ENCODE results near the gene C3orf49.
A peak's percentile ranks its signal among the peaks of the same experiment; 100 is the strongest.

Gene C3orf49

DNA sequence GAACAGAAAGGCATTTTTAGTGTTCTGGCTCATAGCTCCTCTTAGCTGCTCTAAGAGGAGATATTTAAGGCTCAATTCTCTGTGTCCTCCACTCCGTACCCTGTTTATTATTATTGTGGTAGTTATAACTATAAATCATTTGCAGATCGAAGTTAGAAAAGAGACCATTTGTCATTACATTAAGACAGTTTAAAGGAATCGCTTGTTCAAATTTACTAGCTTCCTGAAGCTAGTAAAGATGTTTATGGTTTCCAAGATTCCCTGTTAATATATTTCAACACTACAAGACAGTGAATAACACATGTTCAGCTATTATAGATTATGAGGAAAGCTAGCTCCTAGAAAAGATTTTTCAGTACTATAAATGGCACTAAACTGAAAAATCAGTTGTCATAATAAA lies 57.2 kb downstream of the C3orf49 start:
- no peak overlapping the region for H3K4me3 ChIP-seq
- no peak overlapping the region for H3K27ac ChIP-seq

DNA sequence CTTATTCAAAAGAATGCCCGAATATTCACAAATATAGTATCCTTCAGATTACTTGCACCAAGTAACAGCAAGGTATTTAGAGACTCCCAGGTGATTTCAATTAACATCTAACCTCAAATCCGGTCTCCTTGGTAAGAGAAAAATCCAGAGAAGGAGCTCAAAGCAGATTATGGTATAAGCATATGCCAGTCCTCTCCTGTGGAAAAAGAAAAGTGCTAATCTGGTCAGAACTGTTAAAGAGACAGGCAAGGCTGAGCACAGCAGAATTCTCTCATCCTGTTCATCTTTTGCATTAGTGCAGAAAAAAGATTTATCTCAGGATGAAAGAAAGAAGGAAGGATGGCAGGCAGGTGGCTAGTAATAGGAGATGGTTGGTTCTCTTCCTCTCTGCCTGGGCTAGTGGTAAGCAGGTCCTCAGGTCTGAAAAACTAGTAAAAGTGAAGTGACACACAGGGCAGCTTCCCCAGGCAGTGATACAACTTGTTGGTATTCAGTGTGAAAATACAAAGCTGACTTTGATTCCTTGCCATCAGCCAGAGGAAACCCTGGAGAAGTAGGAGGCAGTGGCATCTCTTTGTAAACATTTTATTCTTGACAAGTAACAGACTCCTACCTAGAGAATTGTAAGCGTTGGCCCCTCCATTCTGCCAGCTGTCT lies 58.8 kb downstream of the C3orf49 start:
- Histone ChIP-seq H3K27ac (no peak overlapping the region), H3K4me3 (no peak overlapping the region)

DNA sequence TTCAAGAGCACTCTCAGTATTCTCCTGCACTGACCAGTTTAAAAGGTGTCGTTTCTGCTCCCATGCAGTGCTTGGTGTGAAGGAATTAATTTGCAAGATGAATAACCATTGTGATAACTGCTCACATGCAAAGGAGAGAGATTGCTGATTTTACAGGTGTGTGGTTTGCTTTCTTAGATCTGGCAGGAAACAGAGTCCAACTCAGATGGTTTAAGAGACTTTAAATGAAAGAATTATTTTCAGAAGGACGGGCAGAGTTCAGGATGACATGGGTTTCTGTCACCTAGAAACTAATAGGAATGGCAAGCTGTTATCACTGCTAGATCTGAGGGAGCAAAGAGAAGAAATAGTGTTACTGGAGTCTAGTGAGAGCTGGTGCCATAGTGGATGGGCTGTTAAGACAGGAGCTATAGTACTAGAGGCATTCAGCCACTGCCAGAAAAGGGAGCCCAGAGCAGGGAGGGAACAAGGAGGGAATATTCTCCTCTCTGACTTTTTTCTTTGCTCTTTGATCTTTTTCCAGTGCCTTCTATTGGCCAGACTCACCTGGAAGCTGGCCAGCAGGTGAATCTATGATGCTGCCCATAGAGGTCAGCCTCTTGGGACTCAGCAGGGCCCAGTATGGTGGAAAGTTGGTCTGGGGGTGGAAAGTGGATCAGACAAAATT lies 59.4 kb downstream of the C3orf49 start:
- H3K4me3 ChIP-seq = no peak overlapping the region

DNA sequence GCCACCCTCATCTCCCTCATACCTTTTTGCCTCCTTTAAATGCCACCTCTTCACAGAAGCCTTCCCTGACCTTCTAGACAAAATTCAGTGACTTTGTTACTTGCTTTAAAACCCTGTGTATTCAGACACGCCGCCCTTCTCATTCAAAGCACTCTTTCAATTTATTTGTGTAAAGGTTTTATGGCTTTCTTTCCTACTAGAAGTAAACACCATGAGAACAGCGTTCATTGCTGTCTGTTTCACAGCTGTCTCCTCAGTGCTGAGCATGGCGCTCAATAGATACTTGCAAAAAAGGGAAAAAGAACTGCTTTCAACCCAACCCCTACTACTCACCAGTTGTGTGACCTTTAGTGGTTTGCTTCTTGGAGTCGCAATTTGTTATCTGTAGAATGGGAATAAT lies 61.6 kb downstream of the C3orf49 start:
- no peak overlapping the region for H3K27ac ChIP-seq

More for the DNA sequence above, 59.4 kb downstream of the C3orf49 start:
- no peak overlapping the region for H3K27ac ChIP-seq

DNA sequence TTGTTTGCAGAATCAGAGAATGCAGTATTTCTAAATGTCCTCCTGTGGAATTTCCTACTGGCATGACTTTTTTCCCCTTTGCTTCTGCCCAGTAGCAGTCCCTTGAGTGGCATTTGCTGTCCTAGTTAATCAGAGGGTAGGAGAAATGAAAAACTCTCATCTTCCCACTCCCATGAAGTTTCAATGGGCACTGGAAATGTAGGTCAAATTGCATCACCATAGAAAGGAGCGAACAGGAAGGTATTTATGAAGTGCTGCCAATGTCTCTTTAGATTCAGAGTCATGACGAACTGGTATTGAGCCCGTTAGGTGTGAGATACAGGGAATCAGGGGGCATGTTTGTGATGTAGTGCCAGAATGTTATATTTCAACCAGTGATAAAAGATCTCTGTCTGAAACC lies 67.8 kb downstream of the C3orf49 start:
- H3K4me3 ChIP-seq = no peak overlapping the region
- no peak overlapping the region for H3K27ac ChIP-seq

More for the DNA sequence above, 61.6 kb downstream of the C3orf49 start:
- H3K4me3 ChIP-seq = no peak overlapping the region

DNA sequence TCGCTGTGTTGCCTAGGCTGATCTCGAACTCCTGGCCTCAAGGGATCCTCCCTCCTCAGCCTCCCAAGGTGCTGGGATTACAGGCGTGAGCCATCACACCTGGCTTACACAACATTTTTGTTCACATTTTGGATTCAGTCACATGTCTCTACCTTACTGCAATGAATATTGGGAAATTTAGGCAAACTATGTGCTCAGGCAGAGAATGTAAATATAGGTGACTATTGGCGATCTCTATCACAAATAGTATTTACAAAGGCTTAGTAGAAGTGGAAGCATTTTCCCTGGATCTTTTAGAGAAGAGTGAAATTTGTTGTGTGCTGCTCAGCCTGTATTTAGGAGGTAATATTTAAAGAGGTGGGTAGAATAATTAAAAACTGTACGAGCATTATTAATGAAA lies 72.4 kb downstream of the C3orf49 start:
- no peak overlapping the region for H3K4me3 ChIP-seq
- H3K27ac ChIP-seq = no peak overlapping the region

DNA sequence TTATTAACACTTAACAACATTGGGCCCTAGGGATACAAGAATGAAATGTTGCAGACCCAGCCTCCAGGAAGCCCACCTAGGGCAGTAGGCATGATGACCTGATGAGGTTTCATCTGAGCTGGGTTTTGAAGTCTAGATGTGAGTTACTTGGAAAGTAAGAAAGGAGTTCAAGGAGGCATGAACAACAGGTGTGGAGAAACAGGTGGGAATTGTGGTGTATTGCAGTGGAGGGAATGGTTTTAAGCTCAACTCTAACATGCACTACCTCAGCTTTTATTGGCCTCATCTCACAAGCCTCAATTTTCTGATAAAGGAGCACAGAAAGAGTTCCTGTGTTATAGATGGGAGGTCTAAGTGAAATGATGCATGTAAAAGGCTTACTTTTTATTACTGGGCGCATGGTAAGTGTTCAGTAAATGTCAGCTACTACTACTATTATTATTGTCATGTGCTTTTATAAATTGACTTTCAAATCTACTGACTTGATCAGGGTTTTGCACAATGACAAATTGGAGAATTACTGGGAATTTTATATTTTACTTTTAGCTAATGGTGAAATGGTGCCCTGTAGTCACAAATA lies 73.8 kb downstream of the C3orf49 start:
- Histone ChIP-seq H3K4me3 (no peak overlapping the region), H3K27ac (no peak overlapping the region)

DNA sequence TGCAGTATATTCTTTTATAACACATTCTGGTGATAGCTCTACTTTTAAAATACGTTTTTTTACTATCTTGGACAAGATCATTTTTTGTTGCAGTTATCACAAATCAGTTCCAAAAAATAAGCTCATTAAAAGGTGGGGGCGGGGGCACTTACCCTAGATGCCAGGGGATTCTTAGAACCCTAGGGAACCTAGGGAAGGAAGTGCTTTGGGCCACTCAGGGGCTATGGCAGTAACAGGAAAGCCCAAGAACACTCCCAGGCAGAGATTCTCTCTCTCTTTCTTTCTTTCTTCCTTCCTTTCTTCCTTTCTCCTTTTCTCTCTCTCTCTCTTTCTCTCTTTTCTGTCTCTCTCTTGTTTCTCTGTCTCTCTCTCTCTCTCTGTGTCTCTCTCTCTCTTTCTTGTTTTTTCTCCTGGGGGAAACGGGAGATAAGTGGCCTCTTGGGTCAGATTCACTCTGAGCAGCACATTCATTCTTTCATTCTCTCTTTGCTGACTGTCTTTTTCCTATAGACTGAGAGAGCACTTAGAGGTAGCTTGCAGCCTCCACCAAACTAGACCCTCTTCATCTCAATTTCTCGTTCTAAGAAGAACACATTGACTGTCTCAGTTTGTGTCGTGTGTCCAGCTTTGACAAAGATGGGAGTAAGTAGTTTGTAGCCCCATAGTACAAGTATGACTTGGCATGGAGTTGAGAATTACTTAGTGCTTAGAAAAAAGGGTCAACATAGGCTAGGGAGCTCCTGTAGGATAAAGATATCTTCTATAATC lies 76.5 kb downstream of the C3orf49 start:
- H3K27ac ChIP-seq = peak overlapping the region in 1 of 21 experiments; percentile 21
- no peak overlapping the region for H3K4me3 ChIP-seq

DNA sequence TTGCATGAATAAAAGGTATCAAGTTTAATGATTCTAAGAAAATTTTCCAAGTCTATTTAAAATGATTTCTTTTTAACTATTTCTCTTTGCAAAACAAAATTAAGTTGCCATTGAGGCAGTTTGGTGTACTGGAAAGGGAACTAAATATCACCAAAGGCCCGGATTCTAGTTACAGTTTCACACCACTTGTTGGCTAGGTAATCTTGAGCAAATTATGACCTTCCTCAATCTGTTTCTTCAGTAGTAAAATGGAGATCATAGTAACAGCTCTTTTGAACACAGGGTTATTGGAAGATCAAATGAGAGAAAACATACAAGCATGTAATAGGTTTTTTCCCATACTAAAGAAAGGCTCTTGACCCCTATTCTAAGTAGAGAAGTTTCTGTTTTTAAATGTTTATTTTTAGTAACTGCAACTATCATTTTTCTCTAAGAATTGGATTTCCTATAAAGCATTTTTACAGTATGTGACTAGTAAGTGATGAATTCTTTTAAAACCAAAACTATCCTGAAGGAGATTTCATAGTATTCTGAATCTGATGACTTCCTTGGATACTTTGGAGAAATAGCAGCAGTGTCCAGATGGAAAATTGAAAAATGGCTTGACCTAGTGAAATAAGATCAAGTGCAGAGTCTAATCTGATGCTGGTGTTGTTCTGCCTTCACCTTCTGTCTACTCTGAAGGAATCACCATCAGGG lies 77.4 kb downstream of the C3orf49 start:
- peak overlapping the region in 2 of 21 experiments; percentile 4 to 21 for H3K27ac ChIP-seq

More for the DNA sequence above, 77.4 kb downstream of the C3orf49 start:
- H3K4me3 ChIP-seq = no peak overlapping the region

Data from skin epidermis (tissue), 12 donors.